Measurements from ENCODE around the gene PXK. TPM values are rescaled to one million over a fixed set of nuclear protein-coding genes. Genes with fewer than 3 reads are reported as not detected.

Gene PXK
- polyA plus RNA-seq, 1 donor (not counting 4 experiments of a cell fraction or from before 2014, with no cell fraction given), result 12.2 TPM

DNA sequence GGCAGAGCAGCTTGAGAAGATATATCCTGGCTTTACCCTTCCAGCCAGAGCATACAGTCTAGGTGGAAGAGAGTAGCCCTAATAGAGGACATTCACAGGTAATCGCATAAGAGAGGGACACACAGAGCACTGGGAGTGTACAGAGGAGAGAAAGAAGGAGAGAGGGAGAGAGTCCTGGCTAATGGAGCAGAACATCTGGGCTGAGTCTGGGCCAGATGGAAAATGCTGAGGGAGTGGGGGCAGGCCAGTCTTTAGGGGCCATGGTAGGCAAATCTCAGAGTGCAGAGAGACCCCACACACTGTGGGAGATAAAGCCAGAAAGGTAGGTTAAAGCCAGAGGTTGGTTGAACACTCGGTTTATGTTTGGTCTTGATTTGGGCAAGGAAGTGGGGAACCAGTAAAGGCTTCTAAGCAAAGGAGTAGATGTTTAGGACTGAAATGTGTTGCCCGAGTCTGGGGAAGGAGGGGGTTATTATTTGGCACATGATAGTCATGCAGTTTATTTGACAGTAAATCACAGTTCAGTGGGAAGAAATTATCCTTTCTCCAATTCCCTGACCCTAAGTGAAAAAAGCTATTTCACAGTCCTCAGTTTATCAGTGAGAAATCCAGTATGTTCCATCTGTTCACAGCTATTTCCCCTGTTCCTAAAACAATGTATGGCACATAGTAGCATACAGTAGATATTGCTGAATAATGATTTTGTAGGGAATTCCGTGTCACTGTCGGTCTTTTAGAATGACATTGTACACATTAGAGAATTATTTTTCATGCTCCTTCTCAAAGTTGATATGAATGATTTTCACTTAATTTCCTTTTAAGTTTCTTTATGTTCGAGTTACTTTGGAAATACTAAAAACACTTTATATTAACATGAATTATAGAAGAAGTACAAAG lies 55.2 kb downstream of the PXK start:
- TF ChIP-seq, protein P1, sequence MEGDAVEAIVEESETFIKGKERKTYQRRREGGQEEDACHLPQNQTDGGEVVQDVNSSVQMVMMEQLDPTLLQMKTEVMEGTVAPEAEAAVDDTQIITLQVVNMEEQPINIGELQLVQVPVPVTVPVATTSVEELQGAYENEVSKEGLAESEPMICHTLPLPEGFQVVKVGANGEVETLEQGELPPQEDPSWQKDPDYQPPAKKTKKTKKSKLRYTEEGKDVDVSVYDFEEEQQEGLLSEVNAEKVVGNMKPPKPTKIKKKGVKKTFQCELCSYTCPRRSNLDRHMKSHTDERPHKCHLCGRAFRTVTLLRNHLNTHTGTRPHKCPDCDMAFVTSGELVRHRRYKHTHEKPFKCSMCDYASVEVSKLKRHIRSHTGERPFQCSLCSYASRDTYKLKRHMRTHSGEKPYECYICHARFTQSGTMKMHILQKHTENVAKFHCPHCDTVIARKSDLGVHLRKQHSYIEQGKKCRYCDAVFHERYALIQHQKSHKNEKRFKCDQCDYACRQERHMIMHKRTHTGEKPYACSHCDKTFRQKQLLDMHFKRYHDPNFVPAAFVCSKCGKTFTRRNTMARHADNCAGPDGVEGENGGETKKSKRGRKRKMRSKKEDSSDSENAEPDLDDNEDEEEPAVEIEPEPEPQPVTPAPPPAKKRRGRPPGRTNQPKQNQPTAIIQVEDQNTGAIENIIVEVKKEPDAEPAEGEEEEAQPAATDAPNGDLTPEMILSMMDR (optimal IDR thresholded peaks at IDR 0.05 in 1 of 3, IDR thresholded peaks at IDR 0.05 in 1 of 3, conservative IDR thresholded peaks at IDR 0.05 in 1 of 3; ENCODE audit: extremely low read depth in 1 of 3, insufficient read depth in 2 of 3, low read length in 3 of 3), result no peak
- H2AFZ ChIP-seq (ENCODE audit: control insufficient read depth, low read length), result no peak overlapping the region
- H3K9me1 ChIP-seq (ENCODE audit: control insufficient read depth, extremely low read depth, insufficient read depth, low read length), result peaks cover 4% of the 10 kb centered on the region
- H3K4me2 ChIP-seq (ENCODE audit: control insufficient read depth, extremely low read depth, insufficient read depth, low read depth, low read length), result no peak overlapping the region
- H3K9me3 ChIP-seq (ENCODE audit: control insufficient read depth, low read depth, low read length), result no peaks in the 10 kb centered on the region
- FAIRE-seq (no peak), DNase-seq (ENCODE audit: low read depth, low spot score) (no peak)
- no peaks in the 10 kb centered on the region for H3K79me2 ChIP-seq (ENCODE audit: control insufficient read depth, insufficient read depth, low read length)
- H3K27me3 ChIP-seq (ENCODE audit: control insufficient read depth, extremely low read depth, insufficient read depth, low read length), result no peaks in the 10 kb centered on the region
- H3K4me1 ChIP-seq (ENCODE audit: control insufficient read depth, extremely low read depth, insufficient read depth, low read length), result peaks cover 24% of the 10 kb centered on the region
- H3K4me3 ChIP-seq (ENCODE audit: control insufficient read depth in 2 of 3, extremely low read depth in 1 of 3, insufficient read depth in 2 of 3, low read depth in 1 of 3, low read length in 3 of 3), result no peak overlapping the region
- no peaks in the 10 kb centered on the region for H4K20me1 ChIP-seq (ENCODE audit: control insufficient read depth, extremely low read depth, insufficient read depth, low read length)
- no peak overlapping the region for H3K27ac ChIP-seq (ENCODE audit: control insufficient read depth, insufficient read depth, low read length)
- dilution Hi-C loops (cut with MboI; ENCODE audit: extremely low pct_ligation_motif_present, low sequenced_read_pairs), result no loop called here
- H3K36me3 ChIP-seq (ENCODE audit: control insufficient read depth in 2 of 2, extremely low read depth in 1 of 2, insufficient read depth in 2 of 2, low read length in 2 of 2), result no peaks in the 10 kb centered on the region
- no peak overlapping the region for H3K9ac ChIP-seq (ENCODE audit: control insufficient read depth, extremely low read depth, insufficient read depth, low read length)

DNA sequence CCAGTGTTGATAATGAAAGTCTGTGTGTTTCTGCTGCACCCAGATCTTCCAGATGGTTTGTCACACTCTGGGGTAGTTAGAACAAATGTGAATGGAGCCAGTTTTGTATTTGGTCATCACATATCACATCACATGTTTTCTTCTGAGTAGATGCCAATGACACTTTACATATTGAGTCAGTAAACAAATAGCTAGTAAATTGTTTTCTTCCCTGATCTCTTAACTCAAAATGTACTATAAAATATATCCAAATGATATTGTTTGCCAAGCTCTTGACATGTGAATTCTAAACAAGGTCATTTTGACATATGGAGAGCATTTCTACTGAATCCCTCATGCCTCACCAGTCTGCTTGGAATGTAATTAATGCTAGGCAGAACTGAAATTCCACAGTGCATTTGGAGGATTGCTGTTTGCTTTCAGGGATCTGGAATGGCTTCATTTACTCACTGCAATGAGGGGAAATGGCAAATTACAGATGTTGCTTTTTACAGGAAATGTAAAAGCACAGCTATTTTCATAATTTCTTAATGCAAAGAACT lies 55.9 kb downstream of the PXK start:
- no peak overlapping the region for H2AFZ ChIP-seq (ENCODE audit: control insufficient read depth, low read length)
- no peak for TF ChIP-seq EZH2 (IDR thresholded peaks at IDR 0.05; ENCODE audit: low read length)
- TF ChIP-seq, protein P1 (optimal IDR thresholded peaks at IDR 0.05 in 1 of 3, IDR thresholded peaks at IDR 0.05 in 1 of 3, conservative IDR thresholded peaks at IDR 0.05 in 1 of 3; ENCODE audit: extremely low read depth in 1 of 3, insufficient read depth in 2 of 3, low read length in 3 of 3), result no peak
- no peaks in the 10 kb centered on the region for H4K20me1 ChIP-seq (ENCODE audit: control insufficient read depth, extremely low read depth, insufficient read depth, low read length)
- no peaks in the 10 kb centered on the region for H3K27me3 ChIP-seq (ENCODE audit: control insufficient read depth, extremely low read depth, insufficient read depth, low read length)
- no peaks in the 10 kb centered on the region for H3K36me3 ChIP-seq (ENCODE audit: control insufficient read depth in 2 of 2, extremely low read depth in 1 of 2, insufficient read depth in 2 of 2, low read length in 2 of 2)
- no peaks in the 10 kb centered on the region for H3K9me3 ChIP-seq (ENCODE audit: control insufficient read depth, low read depth, low read length)
- H3K9ac ChIP-seq (ENCODE audit: control insufficient read depth, extremely low read depth, insufficient read depth, low read length), result no peak overlapping the region
- FAIRE-seq, result no peak
- no peak overlapping the region for H3K4me2 ChIP-seq (ENCODE audit: control insufficient read depth, extremely low read depth, insufficient read depth, low read depth, low read length)
- H3K4me1 ChIP-seq (ENCODE audit: control insufficient read depth, extremely low read depth, insufficient read depth, low read length), result peaks cover 18% of the 10 kb centered on the region
- dilution Hi-C loops (cut with MboI; ENCODE audit: extremely low pct_ligation_motif_present, low sequenced_read_pairs), result no loop called here
- H3K4me3 ChIP-seq (ENCODE audit: control insufficient read depth in 2 of 3, extremely low read depth in 1 of 3, insufficient read depth in 2 of 3, low read depth in 1 of 3, low read length in 3 of 3), result no peak overlapping the region
- peaks cover 4% of the 10 kb centered on the region for H3K9me1 ChIP-seq (ENCODE audit: control insufficient read depth, extremely low read depth, insufficient read depth, low read length)
- no peak overlapping the region for H3K27ac ChIP-seq (ENCODE audit: control insufficient read depth, insufficient read depth, low read length)
- DNase-seq (ENCODE audit: low read depth, low spot score), result no peak
- no peaks in the 10 kb centered on the region for H3K79me2 ChIP-seq (ENCODE audit: control insufficient read depth, insufficient read depth, low read length)

Measured in keratinocyte (primary cell).